Spleen (tissue), 11 donors: ENCODE results near the gene TMC6. TPM values are rescaled to one million over a fixed set of nuclear protein-coding genes. Genes with fewer than 3 reads are reported as not detected.
A peak's percentile ranks its signal among the peaks of the same experiment; 100 is the strongest.

ENCODE experiments used
- DNase-seq: peaks from one replicate; pipeline ENCODE4 v3.0.0-alpha.2; 2020
- H3K27ac ChIP-seq, 8 donors: fragments of 200-600 bp; sonication (generic) in 7 of 8; 1 replicate in 4 of 8; 2 replicates in 4 of 8; pipeline versions ENCODE4 v1.5.0 to v1.8.0; 2016 to 2021; ENCODE audit warnings: inconsistent platforms in 4 of 8, mild to moderate bottlenecking in 4 of 8, moderate library complexity in 1 of 8
- H3K27me3 ChIP-seq, 7 donors: fragments of 200-600 bp; sonication (generic) in 6 of 7; replicated peaks in 1 of 7; 1 replicate in 4 of 7; 2 replicates in 3 of 7; pipeline versions ENCODE4 v1.5.0 to v1.8.0; 2016 to 2021; ENCODE audit warnings: inconsistent platforms in 3 of 7, mild to moderate bottlenecking in 1 of 7
- H3K36me3 ChIP-seq, 6 donors: fragments of 200-600 bp; sonication (generic) in 5 of 6; 1 replicate in 4 of 6; 2 replicates in 2 of 6; pipeline versions ENCODE4 v1.5.0 to v1.8.0; 2016 to 2021; ENCODE audit warnings: inconsistent platforms in 2 of 6
- H3K4me1 ChIP-seq, 6 donors: fragments of 200-600 bp; sonication (generic) in 5 of 6; 1 replicate in 3 of 6; 2 replicates in 3 of 6; pipeline versions ENCODE4 v1.5.0 to v1.8.0; 2016 to 2021; ENCODE audit warnings: inconsistent platforms in 3 of 6
- H3K4me3 ChIP-seq, 8 donors: fragments of 200-600 bp; sonication (generic) in 7 of 8; 1 replicate in 4 of 8; 2 replicates in 4 of 8; pipeline versions ENCODE4 v1.5.0 to v1.8.0; 2016 to 2021; ENCODE audit warnings: inconsistent platforms in 4 of 8, mild to moderate bottlenecking in 4 of 8, moderate library complexity in 2 of 8
- H3K9me3 ChIP-seq, 8 donors: fragments of 200-600 bp; sonication (generic) in 7 of 8; 1 replicate in 4 of 8; 2 replicates in 4 of 8; pipeline versions ENCODE4 v1.5.0 to v1.8.0; 2016 to 2021; ENCODE audit warnings: inconsistent platforms in 4 of 8
- POLR2A ChIP-seq, 3 donors: fragments of 450-650 bp; IDR thresholded peaks; one replicate each; pipeline ENCODE4 v1.5.1; 2017; ENCODE audit warnings: antibody characterized with exemption in 3 of 3, mild to moderate bottlenecking in 1 of 3
- POLR2AphosphoS5 ChIP-seq, 3 donors: sonication (generic); formaldehyde crosslinking; IDR thresholded peaks; one replicate each; pipeline ENCODE4 v1.5.1; 2017; ENCODE audit warnings: antibody characterized with exemption in 3 of 3
- WGBS, 5 donors: extraction: QIAGEN DNeasy Blood & Tissue Kit in 3 of 5; methylation state at CpG; one replicate each; pipeline versions ENCODE4 v1.1.5 to v1.1.7; 2013 to 2018; 5-methylcytosine and 5-hydroxymethylcytosine counted together
- intact Hi-C: fragments of 100-400 bp; cut with DNase I; formaldehyde crosslinking; loops from one replicate; pipeline ENCODE4 v1.15.0; 2023; ENCODE audit warnings: low total_unique reads
- polyA plus RNA-seq, 3 donors: library from polyadenylated mRNA; stranded (reverse); fragments of 200-250 nt; gene quantifications; one replicate each; pipeline ENCODE4 v1.2.1, GENCODE V29; 2013
- total RNA-seq, 7 donors: library from RNA; depleted of rRNA in 3 of 7; stranded (reverse); fragments of >200 nt in 3 of 7; fragmentation: NEBNext Ultra II Directional in 4 of 7; extraction: Animal tissue kit (Norgen Biotek cat#: 25700) in 4 of 7; gene quantifications; one replicate each; pipeline versions ENCODE4 v1.1.0 to v1.2.1, GENCODE V29; 2016 to 2021
- TF ChIP-seq, protein P1 (sequence below), 11 experiments: fragments of 200-600 bp in 7 of 11; fragments of 450-650 bp in 4 of 11; sonication (generic) in 4 of 11; IDR thresholded peaks in 8 of 11; conservative IDR thresholded peaks in 3 of 11; 1 replicate in 7 of 11; 2 replicates in 4 of 11; pipeline versions ENCODE4 v1.4.0 to v1.8.0; 2016 to 2021; ENCODE audit warnings: antibody characterized with exemption in 11 of 11, inconsistent platforms in 4 of 11, mild to moderate bottlenecking in 1 of 11
- donor health status: healthy with polysubstance abuse.
- donor health status: DM: no; HTN: no; CAD: no; lungs with moderate emphysema.
- donor health status: DM: no; HTN: no; CAD: no.
- donor health status: Bipolar disorder and iron deficiency.
- donor health status: healthy.
- donor health status: DM: no; HTN: no; CAD: no.
- donor health status: DM: yes; HTN: yes; CAD: no.

TMC6 gene
- total and polyA plus RNA-seq, 10 donors: 132 to 425 (median 260) TPM

DNA sequence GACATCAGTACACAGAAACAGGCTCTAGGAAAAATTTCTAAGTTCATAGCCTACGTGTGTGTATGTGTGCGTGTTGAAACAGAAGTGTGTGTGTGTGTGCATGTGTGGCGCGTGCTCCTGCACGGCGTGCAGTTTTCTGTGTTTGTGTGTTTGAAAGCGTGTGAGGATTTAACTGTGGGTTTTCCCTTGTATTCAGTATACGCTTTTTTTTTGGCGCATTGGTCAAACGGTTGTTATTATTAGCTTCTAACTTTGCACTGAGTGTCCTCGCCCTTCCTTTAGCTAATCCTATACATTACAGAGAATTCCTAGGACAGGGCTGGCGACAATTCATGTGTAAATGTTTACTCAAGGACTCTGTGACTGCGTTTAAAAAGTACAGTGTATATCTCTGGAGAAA, 23.0 kb downstream of the TMC6 start:
- Histone ChIP-seq H3K27me3 (no peaks in the 10 kb centered on the region), H3K27ac (no peak overlapping the region), H3K4me3 (no peak overlapping the region), H3K36me3 (peaks cover 0 to 93% (median 65%) of the 10 kb centered on the region in 6 donors), H3K4me1 (peaks cover 0 to 16% (median 0%) of the 10 kb centered on the region in 6 donors), H3K9me3 (no peaks in the 10 kb centered on the region)
- TF ChIP-seq POLR2AphosphoS5 (IDR thresholded peaks at IDR 0.05): no peak
- no peak for TF ChIP-seq POLR2A (IDR thresholded peaks at IDR 0.05)
- TF ChIP-seq, protein P1, sequence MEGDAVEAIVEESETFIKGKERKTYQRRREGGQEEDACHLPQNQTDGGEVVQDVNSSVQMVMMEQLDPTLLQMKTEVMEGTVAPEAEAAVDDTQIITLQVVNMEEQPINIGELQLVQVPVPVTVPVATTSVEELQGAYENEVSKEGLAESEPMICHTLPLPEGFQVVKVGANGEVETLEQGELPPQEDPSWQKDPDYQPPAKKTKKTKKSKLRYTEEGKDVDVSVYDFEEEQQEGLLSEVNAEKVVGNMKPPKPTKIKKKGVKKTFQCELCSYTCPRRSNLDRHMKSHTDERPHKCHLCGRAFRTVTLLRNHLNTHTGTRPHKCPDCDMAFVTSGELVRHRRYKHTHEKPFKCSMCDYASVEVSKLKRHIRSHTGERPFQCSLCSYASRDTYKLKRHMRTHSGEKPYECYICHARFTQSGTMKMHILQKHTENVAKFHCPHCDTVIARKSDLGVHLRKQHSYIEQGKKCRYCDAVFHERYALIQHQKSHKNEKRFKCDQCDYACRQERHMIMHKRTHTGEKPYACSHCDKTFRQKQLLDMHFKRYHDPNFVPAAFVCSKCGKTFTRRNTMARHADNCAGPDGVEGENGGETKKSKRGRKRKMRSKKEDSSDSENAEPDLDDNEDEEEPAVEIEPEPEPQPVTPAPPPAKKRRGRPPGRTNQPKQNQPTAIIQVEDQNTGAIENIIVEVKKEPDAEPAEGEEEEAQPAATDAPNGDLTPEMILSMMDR (IDR thresholded peaks at IDR 0.05 in 8 of 11, conservative IDR thresholded peaks at IDR 0.05 in 3 of 11): no peak
- intact Hi-C loops: no loop called here
- no peak for DNase-seq
- 80 to 86% (median 82%) methylated on average over 13 of the region's 13 CpGs for WGBS, 5 donors

DNA sequence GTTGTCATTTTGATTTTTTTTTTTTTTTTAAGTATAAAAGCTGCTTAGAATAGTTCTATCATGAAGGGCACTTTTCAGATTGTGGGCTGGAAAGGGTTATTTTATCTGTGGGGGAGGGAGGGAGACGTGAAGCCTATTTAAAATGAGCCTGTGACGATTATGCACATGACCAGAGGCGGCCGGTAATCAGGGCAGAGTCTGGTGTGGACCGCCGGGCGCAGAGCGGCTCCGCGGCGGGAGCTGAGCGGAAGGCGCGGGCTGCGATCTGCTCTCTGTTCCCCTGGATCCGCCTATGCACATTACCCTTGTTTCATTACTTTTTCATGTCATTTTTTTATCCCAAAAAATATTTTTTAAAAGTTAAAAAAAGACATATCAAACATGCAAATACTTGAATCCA, 23.5 kb downstream of the TMC6 start:
- Histone ChIP-seq H3K36me3 (peaks cover 0 to 93% (median 66%) of the 10 kb centered on the region in 6 donors), H3K4me3 (no peak overlapping the region), H3K9me3 (no peaks in the 10 kb centered on the region), H3K27me3 (no peaks in the 10 kb centered on the region), H3K4me1 (peaks cover 0 to 14% (median 0%) of the 10 kb centered on the region in 6 donors), H3K27ac (no peak overlapping the region)
- TF ChIP-seq POLR2A (IDR thresholded peaks at IDR 0.05) (no peak), POLR2AphosphoS5 (IDR thresholded peaks at IDR 0.05) (peak in 1 of 3 donors; percentile 21)
- 87 to 94% (median 90%) methylated on average over 16 of the region's 16 CpGs for WGBS, 5 donors
- intact Hi-C loops: no loop called here
- DNase-seq: no peak

DNA sequence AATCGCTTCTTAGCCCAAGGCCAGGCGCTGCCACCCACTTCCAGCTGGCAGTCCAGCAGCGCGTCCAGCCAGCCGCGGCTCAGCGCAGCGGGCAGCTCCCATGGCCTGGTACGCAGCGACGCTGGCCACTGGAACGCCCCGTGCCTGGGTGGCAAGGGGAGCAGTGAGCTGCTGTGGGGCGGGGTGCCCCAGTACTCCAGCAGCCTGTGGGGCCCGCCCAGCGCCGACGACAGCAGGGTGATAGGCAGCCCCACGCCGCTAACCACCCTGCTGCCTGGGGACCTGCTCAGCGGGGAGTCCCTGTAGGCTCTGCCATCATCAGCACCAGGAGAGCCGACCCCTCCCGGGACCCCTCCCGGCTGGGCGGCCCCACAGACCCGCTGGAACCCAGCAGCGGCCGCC, 24.0 kb downstream of the TMC6 start:
- 94 to 100% (median 97%) methylated on average over 13 to 28 of the region's 28 CpGs for WGBS, 5 donors
- Histone ChIP-seq H3K4me1 (peaks cover 0 to 14% (median 0%) of the 10 kb centered on the region in 6 donors), H3K4me3 (no peak overlapping the region), H3K27ac (no peak overlapping the region), H3K9me3 (no peaks in the 10 kb centered on the region), H3K36me3 (peaks cover 0 to 93% (median 63%) of the 10 kb centered on the region in 6 donors), H3K27me3 (no peaks in the 10 kb centered on the region)
- intact Hi-C loops: no loop called here
- TF ChIP-seq, protein P1 (IDR thresholded peaks at IDR 0.05 in 8 of 11, conservative IDR thresholded peaks at IDR 0.05 in 3 of 11): no peak
- no peak for TF ChIP-seq POLR2A (IDR thresholded peaks at IDR 0.05)
- peak in 1 of 3 donors; percentile 53 for TF ChIP-seq POLR2AphosphoS5 (IDR thresholded peaks at IDR 0.05)
- no peak for DNase-seq

DNA sequence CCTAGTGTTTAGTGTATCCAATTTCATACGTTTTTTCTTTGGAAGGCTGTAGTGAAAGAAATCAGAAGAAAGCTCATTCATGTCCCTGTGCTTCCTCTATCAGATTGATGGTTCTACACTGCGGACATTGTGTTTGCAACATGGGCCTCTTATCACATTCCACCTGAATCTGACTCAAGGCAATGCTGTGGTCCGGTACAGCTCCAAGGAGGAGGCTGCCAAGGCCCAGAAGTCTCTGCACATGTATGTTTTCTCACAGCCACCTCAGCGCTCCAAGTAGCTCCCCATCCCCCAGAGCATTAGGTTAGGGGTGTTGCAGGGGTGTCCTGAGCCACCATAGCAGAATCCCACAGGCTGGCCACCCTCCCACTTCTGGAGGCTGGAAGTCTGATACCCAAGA, 25.2 kb downstream of the TMC6 start:
- no peak overlapping the region for H3K4me3 ChIP-seq
- intact Hi-C loops: no loop called here
- 89 to 93% (median 90%) methylated on average over 4 of the region's 4 CpGs for WGBS, 5 donors
- no peaks in the 10 kb centered on the region for H3K9me3 ChIP-seq
- H3K27me3 ChIP-seq: no peaks in the 10 kb centered on the region
- no peak for DNase-seq
- peaks cover 0 to 6% (median 0%) of the 10 kb centered on the region in 6 donors for H3K4me1 ChIP-seq
- TF ChIP-seq POLR2A (IDR thresholded peaks at IDR 0.05) (no peak), POLR2AphosphoS5 (IDR thresholded peaks at IDR 0.05) (no peak)
- TF ChIP-seq, protein P1 (IDR thresholded peaks at IDR 0.05 in 8 of 11, conservative IDR thresholded peaks at IDR 0.05 in 3 of 11): no peak
- H3K36me3 ChIP-seq: peaks cover 0 to 93% (median 62%) of the 10 kb centered on the region in 6 donors
- H3K27ac ChIP-seq: no peak overlapping the region

DNA sequence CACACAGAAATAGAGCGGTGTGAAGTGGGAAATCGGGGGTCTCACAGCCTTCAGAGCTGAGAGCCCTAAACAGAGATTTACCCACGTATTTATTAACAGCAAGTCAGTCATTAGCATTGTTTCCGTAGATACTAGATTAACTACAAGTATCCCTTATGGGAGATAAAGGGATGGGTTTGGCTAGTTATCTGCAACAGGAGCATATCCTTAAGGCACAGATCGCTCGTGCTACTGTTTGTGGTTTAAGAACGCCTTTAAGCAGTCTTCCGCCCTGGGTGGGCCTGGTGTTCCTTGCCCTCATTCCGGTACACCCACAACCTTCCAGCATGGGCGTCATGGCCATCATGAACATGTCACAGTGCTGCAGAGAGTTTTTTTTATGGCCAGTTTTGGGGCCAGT, 27.0 kb downstream of the TMC6 start:
- no peak for DNase-seq
- H3K27ac ChIP-seq: no peak overlapping the region
- no peaks in the 10 kb centered on the region for H3K4me1 ChIP-seq
- TF ChIP-seq POLR2AphosphoS5 (IDR thresholded peaks at IDR 0.05) (no peak), POLR2A (IDR thresholded peaks at IDR 0.05) (no peak)
- TF ChIP-seq, protein P1 (IDR thresholded peaks at IDR 0.05 in 8 of 11, conservative IDR thresholded peaks at IDR 0.05 in 3 of 11): no peak
- no peak overlapping the region for H3K4me3 ChIP-seq
- H3K9me3 ChIP-seq: no peaks in the 10 kb centered on the region
- no peaks in the 10 kb centered on the region for H3K27me3 ChIP-seq
- H3K36me3 ChIP-seq: peaks cover 3 to 93% (median 69%) of the 10 kb centered on the region in 6 donors
- WGBS, 5 donors: 94 to 98% (median 96%) methylated on average over 10 of the region's 10 CpGs
- intact Hi-C loops: no loop called here
